HK-2 (cell line): Measurements from ENCODE around the gene PTPN4.

Experiments used
- DNase-seq: peaks from one replicate; pipeline ENCODE4 v3.0.0-alpha.2; 2018; ENCODE audit not compliant: unreplicated experiment

Gene PTPN4

DNA sequence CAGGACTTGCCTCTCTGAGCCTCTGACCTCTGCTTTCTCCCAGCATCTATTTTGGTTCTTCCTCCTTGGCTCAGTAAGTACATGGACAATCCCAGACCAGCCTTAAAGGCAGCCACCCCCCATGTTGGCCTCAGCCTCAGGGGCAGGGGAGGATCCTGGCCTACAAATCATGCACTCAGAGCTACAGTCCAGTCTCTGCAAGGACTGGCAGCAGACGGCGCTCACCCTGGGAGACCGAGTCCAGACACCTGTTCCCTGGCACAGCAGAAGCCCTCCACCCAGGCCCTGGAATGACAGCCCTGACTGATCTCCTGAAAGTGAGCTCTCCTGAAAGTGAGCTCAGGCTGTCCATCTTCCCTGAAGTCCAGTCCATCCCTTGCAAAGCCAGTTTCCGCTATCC, 25.7 kb upstream of the PTPN4 start:
- no peak for DNase-seq

GRCh38 chr2:119735565-119735964, 24.2 kb upstream of the PTPN4 start:
- no peak for DNase-seq

DNA sequence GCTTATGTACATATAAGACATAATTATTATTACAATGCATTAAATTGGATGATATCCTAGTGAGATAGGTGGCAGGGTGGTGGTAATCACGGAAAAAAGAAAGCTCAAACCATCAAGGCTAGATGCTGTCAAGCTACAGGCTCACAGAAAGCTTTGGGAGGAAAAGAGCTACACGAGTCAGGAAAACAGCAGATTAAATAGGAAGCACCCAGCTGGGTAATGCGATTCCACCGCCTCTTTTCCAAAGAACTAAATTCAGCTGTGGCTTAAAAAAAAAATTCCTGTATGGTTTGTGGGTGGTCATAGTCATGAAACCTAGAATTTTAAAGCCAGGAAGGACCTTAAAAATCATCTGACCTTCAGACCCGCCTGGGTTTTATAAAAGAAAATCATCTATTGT, 23.7 kb upstream of the PTPN4 start:
- no peak for DNase-seq

DNA sequence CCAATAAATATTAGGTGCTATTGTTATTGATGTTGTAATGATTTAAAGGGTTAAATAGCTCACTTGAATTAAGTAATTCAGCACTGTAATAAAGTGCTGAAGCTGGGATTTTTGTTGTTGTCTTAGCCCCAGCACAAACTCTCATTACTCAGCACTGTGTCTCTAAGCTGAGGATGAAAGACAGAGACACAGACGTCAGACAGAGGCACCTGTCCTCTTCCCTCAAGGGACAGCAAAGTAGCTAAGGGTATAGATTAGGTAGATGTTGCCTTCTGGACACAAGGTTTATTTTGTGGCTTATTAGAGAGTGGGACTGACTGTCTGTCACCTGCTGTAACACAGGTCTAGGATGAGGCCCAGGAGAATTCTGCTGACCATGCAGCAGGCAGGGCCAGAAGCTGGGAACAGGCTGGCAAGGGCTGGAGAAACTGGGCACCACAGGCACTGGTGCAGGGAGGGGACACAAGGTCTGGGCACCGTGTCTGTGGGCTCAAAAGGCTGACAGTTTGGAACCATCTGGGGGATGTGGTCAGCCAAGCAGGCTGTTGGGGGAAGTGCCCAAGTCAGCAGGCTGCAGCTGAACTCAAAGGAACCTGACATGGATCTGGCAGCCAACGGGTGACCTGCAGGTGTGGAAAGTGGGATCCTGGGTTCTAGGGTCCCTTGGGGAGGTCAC, 20.0 kb upstream of the PTPN4 start:
- DNase-seq = no peak

DNA sequence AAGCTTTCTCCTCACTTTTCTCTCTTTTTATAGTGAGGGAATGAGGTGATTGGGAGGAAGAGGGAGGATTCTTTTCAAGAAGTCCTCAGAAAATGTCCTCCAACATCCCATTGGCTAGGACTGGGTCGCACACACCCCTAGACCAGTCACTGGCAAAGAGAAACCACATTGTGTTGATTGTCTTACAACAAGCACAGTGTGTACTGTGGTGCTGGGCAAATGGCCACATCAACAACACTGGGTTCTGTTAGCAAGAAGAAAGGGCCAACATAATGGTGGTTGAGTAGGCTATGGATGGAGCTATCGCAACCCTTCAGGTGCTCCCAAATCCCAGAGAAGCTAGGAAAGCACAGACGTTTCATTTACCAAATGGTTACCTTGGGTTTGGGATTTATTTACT, 18.7 kb upstream of the PTPN4 start:
- DNase-seq = no peak

DNA sequence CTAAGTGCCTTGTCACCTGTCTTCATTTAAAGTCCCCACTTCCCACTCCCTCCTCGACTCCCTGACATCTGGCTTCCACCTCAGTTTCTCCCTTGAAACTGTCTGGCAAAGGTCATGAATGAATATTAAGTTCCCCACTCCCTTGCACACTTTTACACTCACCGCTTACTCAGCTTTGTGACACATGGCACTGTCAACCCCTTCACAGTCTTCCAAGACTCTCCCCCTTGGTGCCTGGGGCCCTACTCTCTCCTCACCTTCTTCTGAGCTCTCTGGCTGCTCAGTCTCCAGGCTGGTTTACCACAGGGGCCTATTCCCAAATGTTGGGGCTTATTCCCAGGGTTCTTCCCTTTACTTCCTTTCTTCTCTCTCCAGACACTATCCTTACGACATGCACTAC, 17.9 kb upstream of the PTPN4 start:
- no peak for DNase-seq

DNA sequence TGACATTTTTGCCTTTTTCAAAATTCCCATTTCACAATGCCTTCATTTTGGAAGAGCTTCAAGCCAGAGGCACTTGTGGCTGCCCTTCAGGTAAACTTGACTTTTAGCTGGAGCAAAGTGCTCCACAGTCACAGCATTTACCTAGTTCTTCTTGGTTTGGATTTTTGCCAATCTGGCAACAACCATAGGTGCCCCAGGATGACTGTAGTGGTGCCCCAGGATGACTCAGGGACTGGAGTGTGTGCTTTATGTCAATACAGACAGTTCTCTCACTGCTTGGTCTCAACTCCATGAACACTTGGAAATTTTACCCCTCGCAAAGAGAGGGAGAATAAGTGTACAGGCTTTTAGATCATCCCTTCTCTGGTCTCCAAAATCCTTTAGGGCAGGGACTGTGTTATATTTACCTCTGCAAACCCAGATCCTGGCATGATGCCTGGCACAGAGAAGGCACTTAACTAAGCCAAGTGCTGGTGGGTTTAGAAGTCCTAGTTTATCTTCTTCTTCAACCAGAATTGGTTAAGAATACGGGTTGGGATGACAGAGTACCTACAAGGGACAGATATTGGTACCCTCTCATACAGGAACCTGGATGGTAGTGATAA, 15.3 kb upstream of the PTPN4 start:
- DNase-seq = peak; percentile 38

- DNase-seq = no peak
These were observed 14.2 kb upstream of the PTPN4 start for GRCh38 chr2:119745566-119745965.

GRCh38 chr2:119746836-119747686, 12.7 kb upstream of the PTPN4 start:
- DNase-seq = no peak

DNA sequence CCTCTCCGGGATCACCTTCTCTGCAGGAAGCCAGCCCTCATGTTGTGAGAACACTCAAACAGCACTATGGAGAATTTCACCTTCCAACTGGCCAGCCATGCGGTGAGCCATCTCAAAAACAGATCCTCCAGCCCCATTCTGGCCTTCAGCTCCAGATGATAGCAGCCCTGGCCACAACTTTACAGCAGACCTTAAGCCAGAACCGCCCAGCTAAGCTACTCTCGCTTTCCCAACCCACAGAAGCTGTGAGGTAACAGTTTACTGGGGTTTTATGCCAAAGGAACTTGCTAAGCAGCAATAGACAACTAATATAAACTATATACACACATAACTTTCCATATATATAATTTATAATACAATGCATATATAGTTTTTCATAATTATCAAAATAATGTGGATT, 11.6 kb upstream of the PTPN4 start:
- DNase-seq = no peak

DNA sequence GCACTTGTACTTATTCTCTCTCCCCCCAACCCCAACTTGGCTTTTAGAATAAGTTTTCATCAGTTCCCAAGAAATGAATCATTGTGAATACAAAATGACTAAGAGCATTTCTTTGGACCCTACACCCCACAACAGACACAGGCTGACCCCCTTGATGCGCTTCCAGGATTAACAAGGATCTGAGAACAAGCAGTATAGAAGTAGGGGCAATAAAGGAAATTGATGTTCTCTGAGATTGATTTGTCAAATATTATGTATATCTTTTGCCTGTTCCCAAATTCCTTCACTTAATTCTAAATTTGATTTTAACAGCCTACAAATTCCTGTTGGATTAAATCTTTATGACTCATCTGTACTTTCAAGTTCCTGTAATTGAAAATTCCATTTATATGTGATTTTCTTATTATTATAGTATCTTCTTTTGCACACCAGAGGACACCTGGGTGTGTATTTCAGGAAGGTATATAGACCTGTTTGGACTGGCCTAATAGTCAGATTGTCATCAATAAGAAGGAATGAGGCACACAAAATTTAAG, 10.2 kb upstream of the PTPN4 start:
- DNase-seq = no peak

GRCh38 chr2:119751706-119752105, 8.0 kb upstream of the PTPN4 start:
- no peak for DNase-seq

GRCh38 chr2:119753041-119753929, 6.4 kb upstream of the PTPN4 start:
- DNase-seq = no peak

- no peak for DNase-seq
These were observed 5.8 kb upstream of the PTPN4 start for GRCh38 chr2:119753930-119754321.

GRCh38 chr2:119755906-119756305, 3.8 kb upstream of the PTPN4 start:
- no peak for DNase-seq

- no peak for DNase-seq
These were observed 2.9 kb upstream of the PTPN4 start for GRCh38 chr2:119756837-119757236.

- DNase-seq = no peak
These were observed 756 bp upstream of the PTPN4 start for GRCh38 chr2:119758881-119759450.

GRCh38 chr2:119760237-119760955, 674 bp downstream of the PTPN4 start:
- DNase-seq = no peak

GRCh38 chr2:119760956-119761275, 1.2 kb downstream of the PTPN4 start:
- DNase-seq = no peak

DNA sequence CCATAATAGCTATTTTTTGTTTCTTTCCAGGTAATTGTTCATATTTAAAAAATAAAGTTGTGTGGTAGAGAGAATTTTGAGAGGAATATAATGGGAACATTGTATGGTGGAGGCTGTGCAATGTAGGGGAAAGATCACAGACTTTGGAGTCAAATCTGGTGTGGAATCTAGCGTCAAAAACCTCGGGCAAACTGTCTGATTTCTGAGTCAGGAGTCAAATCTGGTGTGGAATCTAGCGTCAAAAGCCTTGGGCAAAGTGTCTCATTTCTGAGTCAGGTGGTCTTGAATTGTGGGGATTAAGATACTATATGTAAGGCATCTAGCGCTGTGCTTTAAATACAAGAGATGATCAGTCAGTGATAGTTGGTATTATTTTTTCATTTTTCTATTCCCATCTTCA, 5.1 kb downstream of the PTPN4 start:
- no peak for DNase-seq

DNA sequence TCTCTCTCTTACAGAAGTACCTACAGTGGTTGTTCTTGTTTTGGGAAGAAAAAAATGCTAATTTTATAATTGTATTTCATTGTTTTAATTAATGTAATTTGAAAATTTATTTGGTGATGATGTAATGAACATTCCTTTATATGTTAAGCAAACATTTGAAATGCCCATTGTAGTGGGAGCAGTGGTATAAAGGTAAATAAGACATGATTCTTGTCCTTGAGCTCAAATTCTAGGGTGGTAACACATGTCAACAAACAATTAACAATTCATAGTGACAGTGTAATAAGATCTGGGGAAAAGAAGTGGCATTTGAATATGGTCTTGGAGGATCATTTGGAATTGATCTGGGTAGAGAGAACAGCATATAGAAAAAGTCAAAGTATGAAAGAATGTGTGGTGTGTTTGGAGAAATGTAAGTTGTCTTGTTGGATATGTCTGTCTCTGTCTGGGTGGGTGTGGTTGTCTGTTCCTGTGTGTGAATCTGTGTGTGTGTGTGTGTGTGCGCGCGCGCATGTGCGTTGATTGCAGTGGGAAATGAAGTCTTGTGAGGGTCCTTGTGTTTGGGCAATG, 5.8 kb downstream of the PTPN4 start:
- DNase-seq = no peak
